Neural progenitor cell (in vitro differentiated cells): ENCODE results near the gene CCDC152.

ENCODE experiments used
- EZH2 ChIP-seq: fragments of 200-600 bp; sonication (generic); IDR thresholded peaks from 2 replicates; pipeline ENCODE4 v1.6.1; 2017; ENCODE audit warnings: antibody characterized with exemption, mild to moderate bottlenecking, moderate library complexity
- EZH2phosphoT487 ChIP-seq: fragments of 200-600 bp; sonication (generic); IDR thresholded peaks from 2 replicates; pipeline ENCODE4 v1.6.1; 2017; ENCODE audit warnings: antibody characterized with exemption
- TF ChIP-seq, protein P1 (sequence below): fragments of 200-600 bp; sonication (generic); IDR thresholded peaks from 2 replicates; pipeline ENCODE4 v1.5.1; 2017; ENCODE audit warnings: antibody characterized with exemption, mild to moderate bottlenecking

DNA sequence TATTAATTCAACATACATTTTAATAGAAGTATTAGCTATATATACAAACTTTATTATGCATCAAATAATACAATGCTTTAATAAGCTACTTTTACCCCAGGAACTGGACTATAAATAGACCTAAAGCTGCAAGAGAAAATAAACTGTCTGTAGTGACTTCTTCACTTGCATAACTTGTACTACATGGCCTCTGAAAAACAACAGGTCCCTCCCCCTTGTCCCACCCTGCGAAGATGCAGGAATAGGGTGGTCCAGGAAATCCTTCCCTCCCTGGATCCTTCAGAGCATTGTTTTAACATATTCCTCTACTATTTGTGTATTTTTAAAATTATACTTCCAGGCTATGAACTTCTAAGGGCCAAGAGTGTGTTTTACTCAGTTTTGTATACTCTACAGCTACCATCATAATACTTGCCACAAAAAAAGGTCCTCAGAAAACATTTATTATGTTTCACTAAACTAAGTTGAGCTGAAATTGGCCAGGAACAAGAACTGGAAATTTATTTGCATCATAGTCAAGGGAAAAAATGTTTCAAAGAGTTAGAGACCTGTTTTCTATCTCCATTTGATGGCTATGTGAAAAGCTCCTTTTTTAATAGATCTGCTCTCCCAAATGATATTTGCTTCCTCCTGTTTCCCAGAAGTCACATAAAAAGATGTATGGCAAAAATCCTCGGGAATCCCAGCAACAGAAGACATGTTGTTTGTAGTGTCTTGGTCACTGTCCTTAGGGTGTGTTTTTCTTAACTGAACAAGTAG, 70.3 kb downstream of the CCDC152 start:
- TF ChIP-seq EZH2 (no peak), EZH2phosphoT487 (no peak)
- TF ChIP-seq, protein P1, sequence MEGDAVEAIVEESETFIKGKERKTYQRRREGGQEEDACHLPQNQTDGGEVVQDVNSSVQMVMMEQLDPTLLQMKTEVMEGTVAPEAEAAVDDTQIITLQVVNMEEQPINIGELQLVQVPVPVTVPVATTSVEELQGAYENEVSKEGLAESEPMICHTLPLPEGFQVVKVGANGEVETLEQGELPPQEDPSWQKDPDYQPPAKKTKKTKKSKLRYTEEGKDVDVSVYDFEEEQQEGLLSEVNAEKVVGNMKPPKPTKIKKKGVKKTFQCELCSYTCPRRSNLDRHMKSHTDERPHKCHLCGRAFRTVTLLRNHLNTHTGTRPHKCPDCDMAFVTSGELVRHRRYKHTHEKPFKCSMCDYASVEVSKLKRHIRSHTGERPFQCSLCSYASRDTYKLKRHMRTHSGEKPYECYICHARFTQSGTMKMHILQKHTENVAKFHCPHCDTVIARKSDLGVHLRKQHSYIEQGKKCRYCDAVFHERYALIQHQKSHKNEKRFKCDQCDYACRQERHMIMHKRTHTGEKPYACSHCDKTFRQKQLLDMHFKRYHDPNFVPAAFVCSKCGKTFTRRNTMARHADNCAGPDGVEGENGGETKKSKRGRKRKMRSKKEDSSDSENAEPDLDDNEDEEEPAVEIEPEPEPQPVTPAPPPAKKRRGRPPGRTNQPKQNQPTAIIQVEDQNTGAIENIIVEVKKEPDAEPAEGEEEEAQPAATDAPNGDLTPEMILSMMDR, result no peak
